ENCODE data around the gene SPATA16. TPM values are rescaled to one million over a fixed set of nuclear protein-coding genes. Genes with fewer than 3 reads are reported as not detected.

The SPATA16 gene
- total and polyA plus RNA-seq, 2 of the 13 experiments (the other 11 are each of a cell fraction or from before 2014, with no cell fraction given), result not detected

DNA sequence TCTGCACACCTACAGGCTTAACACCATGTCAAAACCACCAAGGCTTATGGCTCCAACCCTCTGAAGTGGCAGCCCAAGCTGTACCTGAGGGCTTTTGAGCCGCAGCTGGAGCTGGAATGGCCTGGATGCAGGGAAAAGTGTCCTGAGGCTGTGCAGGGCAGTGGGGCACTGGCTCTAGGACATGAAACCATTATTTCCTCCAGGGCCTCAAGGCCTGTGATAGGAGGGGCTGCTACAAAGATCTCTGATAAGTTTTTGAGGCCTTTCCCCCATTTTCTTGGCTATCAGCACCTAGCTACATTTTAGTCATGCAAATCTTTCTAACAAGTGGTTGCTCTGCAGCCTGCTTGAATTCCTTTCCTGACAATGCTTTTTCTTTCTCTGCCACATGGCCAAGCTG, 37.6 kb downstream of the SPATA16 start (continued):
- no peak for TF ChIP-seq BRD4 (CRISPR knock-in tag; IDR thresholded peaks at IDR 0.05)

DNA sequence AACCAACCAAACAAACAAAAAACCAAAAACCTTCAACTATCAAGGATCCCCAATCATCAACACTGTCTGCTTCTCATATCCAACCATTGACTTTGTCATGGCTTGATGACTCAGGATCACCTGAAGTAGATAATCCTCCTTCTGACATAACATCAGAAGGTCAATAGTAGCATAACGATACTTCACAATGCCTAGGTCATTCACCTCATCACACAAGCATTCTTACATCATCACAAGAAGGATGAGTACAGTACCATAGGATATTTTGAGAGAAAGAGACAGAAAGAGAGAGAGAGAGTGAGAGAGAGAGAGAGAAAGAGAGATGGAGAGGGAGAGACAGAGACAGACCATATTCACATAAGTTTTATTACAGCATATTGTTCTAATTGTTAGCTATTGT, 42.1 kb downstream of the SPATA16 start:
- Histone ChIP-seq H3K27me3 (ENCODE audit: control insufficient read depth in 1 of 2, insufficient read depth in 2 of 2, low read length in 2 of 2) (no peaks in the 10 kb centered on the region), H3K36me3 (replicated peaks in 1 of 2; ENCODE audit: control insufficient read depth in 1 of 2, insufficient read depth in 2 of 2, low read length in 2 of 2) (no peaks in the 10 kb centered on the region), H3K4me1 (ENCODE audit: insufficient read depth, low read length) (no peaks in the 10 kb centered on the region), H3K9ac (ENCODE audit: insufficient read depth, low read depth, low read length) (no peak overlapping the region), H3K79me2 (ENCODE audit: insufficient read depth, low read length) (no peaks in the 10 kb centered on the region), H3K4me3 (replicated peaks in 1 of 3; ENCODE audit: insufficient read depth in 1 of 3, low read depth in 2 of 3, low read length in 3 of 3) (no peak overlapping the region), H2AFZ (ENCODE audit: low read length) (no peak overlapping the region), H3K9me3 (ENCODE audit: low read length) (no peaks in the 10 kb centered on the region), H3K4me2 (ENCODE audit: low read depth, low read length) (no peak overlapping the region), H4K20me1 (ENCODE audit: insufficient read depth, low read length) (no peaks in the 10 kb centered on the region), H3K27ac (ENCODE audit: extremely low read length, insufficient read depth, low read length) (no peak overlapping the region)
- no peak for ATAC-seq
- ChIA-PET POLR2A (no interaction called here), CTCF (ENCODE audit: low intra/inter-chr PET ratio, low total read pairs) (no interaction called here)
- FAIRE-seq, result no peak
- intact Hi-C loops (cut with micrococcal nuclease; ENCODE audit: unreplicated experiment) (no loop called here), in situ Hi-C loops (cut with HindIII; ENCODE audit: extremely low pct_ligation_motif_present, low pct_unique_long_range_greater_than_20kb) (no loop called here)
- 4% methylated on average over 1 of the region's 1 CpG for WGBS (ENCODE audit: low lambda C conversion rate)
- no peak for DNase-seq (ENCODE audit: low spot score)
- TF ChIP-seq ZBTB42 (CRISPR knock-in tag; IDR thresholded peaks at IDR 0.05) (no peak), CREB1 (IDR thresholded peaks at IDR 0.05) (peak; percentile 33; the same call in 1 of the 2 replicates), CREB1 (CRISPR knock-in tag; IDR thresholded peaks at IDR 0.05) (no peak), TEAD3 (CRISPR knock-in tag; optimal IDR thresholded peaks at IDR 0.05; ENCODE audit: borderline replicate concordance) (no peak), ZNF441 (CRISPR knock-in tag; IDR thresholded peaks at IDR 0.05; ENCODE audit: borderline replicate concordance) (no peak)
- BruUV-seq (replicated peaks), result no TSS peak

DNA sequence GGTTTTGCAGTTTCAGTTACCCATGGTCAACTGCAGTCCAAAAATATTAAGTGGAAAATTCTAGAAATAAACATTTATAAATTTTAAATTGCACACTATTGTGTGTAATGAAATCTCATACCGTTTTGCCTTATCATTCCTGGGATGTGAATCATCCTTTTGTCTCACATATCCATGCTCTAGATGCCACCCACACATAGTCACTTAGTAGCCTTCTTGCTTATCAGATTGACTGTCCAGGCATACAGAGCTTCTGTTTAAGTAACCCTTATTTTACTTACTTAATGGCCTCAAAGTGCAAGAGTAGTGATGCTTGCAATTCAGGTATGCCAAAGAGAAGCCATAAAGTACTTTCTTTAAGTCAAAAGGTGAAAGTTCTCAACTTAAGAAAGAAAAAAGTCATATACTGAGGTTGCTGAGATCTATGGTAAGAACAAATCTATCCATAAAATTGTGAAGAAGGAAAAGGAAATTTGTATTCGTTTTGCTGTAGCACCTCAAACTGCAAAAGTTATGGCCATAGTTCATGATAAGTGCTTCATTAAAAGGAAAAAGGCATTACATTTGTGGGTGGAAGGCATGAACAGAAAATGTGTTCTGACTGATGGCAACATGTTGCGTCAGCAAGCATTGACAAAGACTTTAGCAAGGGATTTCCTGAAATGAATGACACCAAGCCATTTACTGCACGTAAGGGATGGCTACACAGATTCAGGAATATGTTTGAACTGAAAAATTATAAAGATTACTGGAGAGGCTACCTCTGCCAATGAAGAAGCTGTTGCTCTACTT, 43.8 kb downstream of the SPATA16 start:
- ChIA-PET POLR2A (no interaction called here), CTCF (ENCODE audit: low intra/inter-chr PET ratio, low total read pairs) (no interaction called here)
- no TSS peak for BruUV-seq (replicated peaks)

More for the DNA sequence above, 43.8 kb downstream of the SPATA16 start:
- Histone ChIP-seq H3K36me3 (replicated peaks in 1 of 2; ENCODE audit: control insufficient read depth in 1 of 2, insufficient read depth in 2 of 2, low read length in 2 of 2) (no peaks in the 10 kb centered on the region), H2AFZ (ENCODE audit: low read length) (no peak overlapping the region), H3K27ac (ENCODE audit: extremely low read length, insufficient read depth, low read length) (no peak overlapping the region), H4K20me1 (ENCODE audit: insufficient read depth, low read length) (no peaks in the 10 kb centered on the region), H3K79me2 (ENCODE audit: insufficient read depth, low read length) (no peaks in the 10 kb centered on the region), H3K9me3 (ENCODE audit: low read length) (no peaks in the 10 kb centered on the region), H3K9ac (ENCODE audit: insufficient read depth, low read depth, low read length) (no peak overlapping the region), H3K4me1 (ENCODE audit: insufficient read depth, low read length) (no peaks in the 10 kb centered on the region), H3K27me3 (ENCODE audit: control insufficient read depth in 1 of 2, insufficient read depth in 2 of 2, low read length in 2 of 2) (no peaks in the 10 kb centered on the region), H3K4me3 (replicated peaks in 1 of 3; ENCODE audit: insufficient read depth in 1 of 3, low read depth in 2 of 3, low read length in 3 of 3) (no peak overlapping the region), H3K4me2 (ENCODE audit: low read depth, low read length) (no peak overlapping the region)
- DNase-seq (ENCODE audit: low spot score) (no peak), FAIRE-seq (no peak), ATAC-seq (no peak)
- in situ Hi-C loops (cut with HindIII; ENCODE audit: extremely low pct_ligation_motif_present, low pct_unique_long_range_greater_than_20kb), result no loop called here
- intact Hi-C loops (cut with micrococcal nuclease; ENCODE audit: unreplicated experiment), result no loop called here
- TF ChIP-seq ZNF773 (CRISPR knock-in tag; IDR thresholded peaks at IDR 0.05; ENCODE audit: borderline replicate concordance), result no peak
- WGBS (ENCODE audit: low lambda C conversion rate), result 16% methylated on average over 4 of the region's 4 CpGs
